Psoas muscle (tissue), 8 donors: ENCODE results near the gene PACRG. TPM values are rescaled to one million over a fixed set of nuclear protein-coding genes. Genes with fewer than 3 reads are reported as not detected.

Experiments
- ATAC-seq, 4 donors: fragments of 200-7000 bp; cut with Tn5 transposase; one replicate each; pipeline ENCODE4 v1.9.1; 2020; ENCODE audit warnings: moderate library complexity in 3 of 4, mild to moderate bottlenecking in 2 of 4
- DNase-seq, 2 donors: peaks; one replicate each; pipeline ENCODE4 v3.0.0-alpha.2; 2020
- H3K27ac ChIP-seq: fragments of 200-600 bp; one replicate; pipeline ENCODE4 v1.8.0; 2022
- H3K27me3 ChIP-seq, 3 donors: fragments of 200-600 bp in 1 of 3; one replicate each; pipeline versions ENCODE4 v1.6.1 to v1.8.0; 2013 to 2022; ENCODE audit warnings: low read length in 2 of 3, mild to moderate bottlenecking in 2 of 3, moderate library complexity in 1 of 3; ENCODE audit not compliant: insufficient read depth in 3 of 3
- H3K36me3 ChIP-seq, 2 donors: fragments of 200-600 bp in 1 of 2; one replicate each; pipeline versions ENCODE4 v1.6.1 to v1.8.0; 2013 to 2022; ENCODE audit warnings: low read depth in 1 of 2, mild to moderate bottlenecking in 1 of 2, moderate library complexity in 1 of 2; ENCODE audit not compliant: insufficient read depth in 1 of 2
- H3K4me1 ChIP-seq: fragments of 200-600 bp; one replicate; pipeline ENCODE4 v1.8.0; 2022
- H3K4me3 ChIP-seq: fragments of 200-600 bp; one replicate; pipeline ENCODE4 v1.8.0; 2022; ENCODE audit warnings: mild to moderate bottlenecking
- H3K9me3 ChIP-seq: fragments of 200-600 bp; one replicate; pipeline ENCODE4 v1.8.0; 2022
- CTCF ChIP-seq: fragments of 200-600 bp; IDR thresholded peaks from one replicate; pipeline ENCODE4 v1.8.0; 2022; ENCODE audit warnings: antibody characterized with exemption
- WGBS, 3 donors: extraction: QIAGEN DNeasy Blood & Tissue Kit; methylation state at CpG; one replicate each; pipeline versions ENCODE4 v1.1.6 to v1.1.7; 2013; 5-methylcytosine and 5-hydroxymethylcytosine counted together
- intact Hi-C, 2 donors: fragments of 100-400 bp; cut with DNase I; formaldehyde crosslinking; loops; one replicate each; pipeline versions ENCODE4 v1.11.0 to v1.14.2; 2022
- polyA plus RNA-seq, 3 donors: library from polyadenylated mRNA; stranded (reverse); fragments of 200-250 nt; gene quantifications; one replicate each; pipeline ENCODE4 v1.2.3, GENCODE V29; 2013
- total RNA-seq, 4 donors: library from RNA; stranded (reverse); fragmentation: NEBNext Ultra II Directional in 2 of 4; extraction: Animal tissue kit (Norgen Biotek cat#: 25700) in 2 of 4; gene quantifications; one replicate each; pipeline versions ENCODE4 v1.2.1 to v1.2.4, GENCODE V29; 2021 to 2023
- donor health status: healthy with polysubstance abuse.
- donor health status: DM: no; HTN: no; CAD: no; lungs with moderate emphysema.
- donor health status: Bipolar disorder and iron deficiency.
- donor health status: healthy.
- donor health status: DM: yes; HTN: yes; CAD: no.
- donor health status: DM: no; HTN: no; CAD: no.
- donor health status: DM: no; HTN: no; CAD: no.
- donor health status: DM: yes; HTN: yes; CAD: no.

Gene PACRG
- total and polyA plus RNA-seq, 7 donors, result 0.17 to 3.1 (median 1.8) TPM

GRCh38 chr6:163191704-163192537, 464.1 kb downstream of the PACRG start:
- H3K27ac ChIP-seq, result no peak overlapping the region
- TF ChIP-seq CTCF, result no peak
- H3K4me3 ChIP-seq, result no peak overlapping the region
- intact Hi-C loops, result no loop called here
- 37 to 39% (median 39%) methylated on average over 7 of the region's 7 CpGs for WGBS, 3 donors
- DNase-seq, result no peak
- H3K9me3 ChIP-seq, result no peaks in the 10 kb centered on the region
- peak; percentile 26 to 57 (median 40) for ATAC-seq
- H3K36me3 ChIP-seq, result no peaks in the 10 kb centered on the region
- H3K4me1 ChIP-seq, result peaks cover 6% of the 10 kb centered on the region
- no peaks in the 10 kb centered on the region for H3K27me3 ChIP-seq

GRCh38 chr6:163192591-163192990, 464.8 kb downstream of the PACRG start:
- H3K27ac ChIP-seq, result no peak overlapping the region
- DNase-seq (no peak), ATAC-seq (peak; percentile 77 to 92 (median 84))
- no peaks in the 10 kb centered on the region for H3K27me3 ChIP-seq
- no peak overlapping the region for H3K4me3 ChIP-seq
- peaks cover 6% of the 10 kb centered on the region for H3K4me1 ChIP-seq
- intact Hi-C loops, result no loop called here
- no peak for TF ChIP-seq CTCF
- H3K36me3 ChIP-seq, result no peaks in the 10 kb centered on the region
- WGBS, 3 donors, result 35 to 47% (median 42%) methylated on average over 5 of the region's 5 CpGs
- H3K9me3 ChIP-seq, result no peaks in the 10 kb centered on the region

- 85 to 90% (median 86%) methylated on average over 7 of the region's 7 CpGs for WGBS, 3 donors
- no peak for DNase-seq
- no peak for TF ChIP-seq CTCF
- no peak for ATAC-seq
- no peaks in the 10 kb centered on the region for H3K36me3 ChIP-seq
- no peak overlapping the region for H3K27ac ChIP-seq
- H3K27me3 ChIP-seq, result no peaks in the 10 kb centered on the region
- no peak overlapping the region for H3K4me3 ChIP-seq
- H3K4me1 ChIP-seq, result peaks cover 6% of the 10 kb centered on the region
- intact Hi-C loops, result no loop called here
- no peaks in the 10 kb centered on the region for H3K9me3 ChIP-seq
These were observed 465.6 kb downstream of the PACRG start for GRCh38 chr6:163193326-163193725.

- DNase-seq (no peak), ATAC-seq (no peak)
- 92 to 93% (median 92%) methylated on average over 30 to 31 of the region's 31 CpGs for WGBS, 3 donors
- H3K9me3 ChIP-seq, result no peaks in the 10 kb centered on the region
- H3K4me3 ChIP-seq, result no peak overlapping the region
- no peak for TF ChIP-seq CTCF
- H3K27me3 ChIP-seq, result no peaks in the 10 kb centered on the region
- peaks cover 6% of the 10 kb centered on the region for H3K4me1 ChIP-seq
- intact Hi-C loops, result no loop called here
- no peak overlapping the region for H3K27ac ChIP-seq
- no peaks in the 10 kb centered on the region for H3K36me3 ChIP-seq
These were observed 468.2 kb downstream of the PACRG start for GRCh38 chr6:163195721-163196691.
